Measurements from ENCODE around the gene ACTL7B. TPM values are rescaled to one million over a fixed set of nuclear protein-coding genes. Genes with fewer than 3 reads are reported as not detected.
"Not testable (repeated sequence)": the region's sequence is repeated elsewhere in the genome, so short reads cannot be mapped to it uniquely, and the experiment has no call there.

The ACTL7B gene
- not detected for total RNA-seq
- 0.02 TPM for polyA plus RNA-seq
- long read RNA-seq, donor 1 = 0 reads
- long read RNA-seq, donor 2 = 0 reads
- long read RNA-seq, donor 3 = 0 reads
- long read RNA-seq, donor 4 = 0 reads
- long read RNA-seq, donor 5 = 0 reads
- long read RNA-seq, donor 6 = 0 reads
- long read RNA-seq, donor 7 = 0 reads
- long read RNA-seq, donor 8 = 0 reads
- long read RNA-seq, donor 9 = 0 reads
- long read RNA-seq, donor 10 = 0 reads

GRCh38 chr9:108855888-108856287 lies at the start of gene ACTL7B:
Gene ACTL7B (minus strand): TSS chr9:108855986. CDS start chr9:108855930, 56 bp downstream.
- Histone ChIP-seq H3K9me3 (ENCODE audit: control insufficient read depth in 2 of 2, insufficient read depth in 1 of 2, low read length in 1 of 2) (no peaks in the 10 kb centered on the region), H3K4me1 (ENCODE audit: control insufficient read depth in 2 of 2, insufficient read depth in 2 of 2, low read length in 2 of 2) (no peaks in the 10 kb centered on the region), H3K27ac (ENCODE audit: low read depth in 1 of 2, low read length in 1 of 2) (no peak within 1 kb of the TSS), H3K4me3 (ENCODE audit: low read length in 2 of 2) (no peak within 1 kb of the TSS), H3K36me3 (ENCODE audit: control insufficient read depth in 2 of 2, insufficient read depth in 2 of 2, low read length in 1 of 2) (no peaks in the 10 kb centered on the region), H3K27me3 (ENCODE audit: control insufficient read depth in 2 of 2, insufficient read depth in 1 of 2, low read length in 1 of 2) (no peaks in the 10 kb centered on the region)
- WGBS = 91% methylated on average over 7 of the region's 7 CpGs
- DNase-seq (ENCODE audit: low read depth in 6 of 9, low spot score in 9 of 9) = no peak

GRCh38 chr9:108905494-108905893 lies 49.7 kb upstream of the ACTL7B start:
- no peaks in the 10 kb centered on the region for H3K4me1 ChIP-seq (ENCODE audit: control insufficient read depth in 2 of 2, insufficient read depth in 2 of 2, low read length in 2 of 2)
- 92% methylated on average over 2 of the region's 2 CpGs for WGBS
- no peak for DNase-seq (ENCODE audit: low read depth in 6 of 9, low spot score in 9 of 9)
- no peaks in the 10 kb centered on the region for H3K9me3 ChIP-seq (ENCODE audit: control insufficient read depth in 2 of 2, insufficient read depth in 1 of 2, low read length in 1 of 2)
- peaks cover 15 to 40% of the 10 kb centered on the region in 2 donors for H3K36me3 ChIP-seq (ENCODE audit: control insufficient read depth in 2 of 2, insufficient read depth in 2 of 2, low read length in 1 of 2)
- no peak overlapping the region for H3K27ac ChIP-seq (ENCODE audit: low read depth in 1 of 2, low read length in 1 of 2)
- H3K27me3 ChIP-seq (ENCODE audit: control insufficient read depth in 2 of 2, insufficient read depth in 1 of 2, low read length in 1 of 2) = no peaks in the 10 kb centered on the region
- H3K4me3 ChIP-seq (ENCODE audit: low read length in 2 of 2) = no peak overlapping the region

- no peak overlapping the region for H3K4me3 ChIP-seq (ENCODE audit: low read length in 2 of 2)
- 97% methylated on average over 3 of the region's 3 CpGs for WGBS
- peaks cover 18 to 47% of the 10 kb centered on the region in 2 donors for H3K36me3 ChIP-seq (ENCODE audit: control insufficient read depth in 2 of 2, insufficient read depth in 2 of 2, low read length in 1 of 2)
- no peaks in the 10 kb centered on the region for H3K4me1 ChIP-seq (ENCODE audit: control insufficient read depth in 2 of 2, insufficient read depth in 2 of 2, low read length in 2 of 2)
- H3K27ac ChIP-seq (ENCODE audit: low read depth in 1 of 2, low read length in 1 of 2) = no peak overlapping the region
- no peaks in the 10 kb centered on the region for H3K9me3 ChIP-seq (ENCODE audit: control insufficient read depth in 2 of 2, insufficient read depth in 1 of 2, low read length in 1 of 2)
- H3K27me3 ChIP-seq (ENCODE audit: control insufficient read depth in 2 of 2, insufficient read depth in 1 of 2, low read length in 1 of 2) = no peaks in the 10 kb centered on the region
- DNase-seq (ENCODE audit: low read depth in 6 of 9, low spot score in 9 of 9) = no peak
Observed at GRCh38 chr9:108904161-108904560, 48.4 kb upstream of the ACTL7B start.

GRCh38 chr9:108903420-108904103 lies 47.8 kb upstream of the ACTL7B start:
- Histone ChIP-seq H3K4me1 (ENCODE audit: control insufficient read depth in 2 of 2, insufficient read depth in 2 of 2, low read length in 2 of 2) (no peaks in the 10 kb centered on the region), H3K36me3 (ENCODE audit: control insufficient read depth in 2 of 2, insufficient read depth in 2 of 2, low read length in 1 of 2) (peaks cover 20 to 48% of the 10 kb centered on the region in 2 donors), H3K9me3 (ENCODE audit: control insufficient read depth in 2 of 2, insufficient read depth in 1 of 2, low read length in 1 of 2) (no peaks in the 10 kb centered on the region), H3K4me3 (ENCODE audit: low read length in 2 of 2) (no peak overlapping the region), H3K27ac (ENCODE audit: low read depth in 1 of 2, low read length in 1 of 2) (no peak overlapping the region), H3K27me3 (ENCODE audit: control insufficient read depth in 2 of 2, insufficient read depth in 1 of 2, low read length in 1 of 2) (no peaks in the 10 kb centered on the region)
- DNase-seq (ENCODE audit: low read depth in 6 of 9, low spot score in 9 of 9) = no peak
- 90% methylated on average over 2 of the region's 2 CpGs for WGBS

GRCh38 chr9:108900176-108900575 lies 44.4 kb upstream of the ACTL7B start:
- Histone ChIP-seq H3K4me3 (ENCODE audit: low read length in 2 of 2) (no peak overlapping the region), H3K9me3 (ENCODE audit: control insufficient read depth in 2 of 2, insufficient read depth in 1 of 2, low read length in 1 of 2) (no peaks in the 10 kb centered on the region), H3K36me3 (ENCODE audit: control insufficient read depth in 2 of 2, insufficient read depth in 2 of 2, low read length in 1 of 2) (peaks cover 31 to 54% of the 10 kb centered on the region in 2 donors), H3K27me3 (ENCODE audit: control insufficient read depth in 2 of 2, insufficient read depth in 1 of 2, low read length in 1 of 2) (no peaks in the 10 kb centered on the region), H3K4me1 (ENCODE audit: control insufficient read depth in 2 of 2, insufficient read depth in 2 of 2, low read length in 2 of 2) (no peaks in the 10 kb centered on the region), H3K27ac (ENCODE audit: low read depth in 1 of 2, low read length in 1 of 2) (no peak overlapping the region)
- DNase-seq (ENCODE audit: low read depth in 6 of 9, low spot score in 9 of 9) = no peak
- 99% methylated on average over 5 of the region's 5 CpGs for WGBS

- DNase-seq (ENCODE audit: low read depth in 6 of 9, low spot score in 9 of 9); H3K9me3 ChIP-seq (ENCODE audit: control insufficient read depth in 2 of 2, insufficient read depth in 1 of 2, low read length in 1 of 2); H3K4me1 ChIP-seq (ENCODE audit: control insufficient read depth in 2 of 2, insufficient read depth in 2 of 2, low read length in 2 of 2); H3K27ac ChIP-seq (ENCODE audit: low read depth in 1 of 2, low read length in 1 of 2); H3K27me3 ChIP-seq (ENCODE audit: control insufficient read depth in 2 of 2, insufficient read depth in 1 of 2, low read length in 1 of 2); H3K4me3 ChIP-seq (ENCODE audit: low read length in 2 of 2): not testable (repeated sequence)
- H3K36me3 ChIP-seq (ENCODE audit: control insufficient read depth in 2 of 2, insufficient read depth in 2 of 2, low read length in 1 of 2) = peaks cover 34 to 59% of the 10 kb centered on the region in 2 donors
- WGBS = 96% methylated on average over 8 of the region's 8 CpGs
Observed at GRCh38 chr9:108899023-108899695, 43.4 kb upstream of the ACTL7B start.

- Histone ChIP-seq H3K9me3 (ENCODE audit: control insufficient read depth in 2 of 2, insufficient read depth in 1 of 2, low read length in 1 of 2) (no peaks in the 10 kb centered on the region), H3K4me1 (ENCODE audit: control insufficient read depth in 2 of 2, insufficient read depth in 2 of 2, low read length in 2 of 2) (no peaks in the 10 kb centered on the region), H3K27ac (ENCODE audit: low read depth in 1 of 2, low read length in 1 of 2) (no peak overlapping the region), H3K36me3 (ENCODE audit: control insufficient read depth in 2 of 2, insufficient read depth in 2 of 2, low read length in 1 of 2) (peaks cover 38 to 56% of the 10 kb centered on the region in 2 donors), H3K27me3 (ENCODE audit: control insufficient read depth in 2 of 2, insufficient read depth in 1 of 2, low read length in 1 of 2) (no peaks in the 10 kb centered on the region), H3K4me3 (ENCODE audit: low read length in 2 of 2) (no peak overlapping the region)
- 99% methylated on average over 2 of the region's 2 CpGs for WGBS
- DNase-seq (ENCODE audit: low read depth in 6 of 9, low spot score in 9 of 9) = no peak
Observed at GRCh38 chr9:108897324-108898096, 41.7 kb upstream of the ACTL7B start.

GRCh38 chr9:108894225-108894997 lies 38.6 kb upstream of the ACTL7B start:
- Histone ChIP-seq H3K4me1 (ENCODE audit: control insufficient read depth in 2 of 2, insufficient read depth in 2 of 2, low read length in 2 of 2) (no peaks in the 10 kb centered on the region), H3K27me3 (ENCODE audit: control insufficient read depth in 2 of 2, insufficient read depth in 1 of 2, low read length in 1 of 2) (no peaks in the 10 kb centered on the region), H3K4me3 (ENCODE audit: low read length in 2 of 2) (no peak overlapping the region), H3K9me3 (ENCODE audit: control insufficient read depth in 2 of 2, insufficient read depth in 1 of 2, low read length in 1 of 2) (no peaks in the 10 kb centered on the region), H3K27ac (ENCODE audit: low read depth in 1 of 2, low read length in 1 of 2) (no peak overlapping the region), H3K36me3 (ENCODE audit: control insufficient read depth in 2 of 2, insufficient read depth in 2 of 2, low read length in 1 of 2) (peaks cover 54 to 65% of the 10 kb centered on the region in 2 donors)
- DNase-seq (ENCODE audit: low read depth in 6 of 9, low spot score in 9 of 9) = no peak
- 98% methylated on average over 4 of the region's 4 CpGs for WGBS

Data from thymus (tissue), 14 donors.